Mesenchymal stem cell (in vitro differentiated cells and primary cell): ENCODE measurements around the gene GP1BB.

ENCODE experiments used
- DNase-seq: peaks from one replicate; pipeline ENCODE4 v3.0.0-alpha.2; 2013
- H2AFZ ChIP-seq: one replicate; pipeline ENCODE4 v1.6.1; 2013; ENCODE audit warnings: low read depth, mild to moderate bottlenecking, control low read depth, inconsistent platforms, low read length, moderate library complexity
- H2AK5ac ChIP-seq: 2 replicates; pipeline ENCODE4 v1.6.1; 2013; ENCODE audit warnings: low read length, moderate library complexity, mild to moderate bottlenecking, inconsistent platforms; ENCODE audit not compliant: severe bottlenecking
- H2BK120ac ChIP-seq: one replicate; pipeline ENCODE4 v1.6.1; 2013; ENCODE audit warnings: low read depth, mild to moderate bottlenecking, inconsistent platforms, low read length, moderate library complexity
- H2BK12ac ChIP-seq, 2 experiments: one replicate each; pipeline ENCODE4 v1.6.1; 2013; ENCODE audit warnings: inconsistent platforms in 2 of 2, low read length in 2 of 2, mild to moderate bottlenecking in 2 of 2, moderate library complexity in 2 of 2, control low read depth in 1 of 2
- H2BK15ac ChIP-seq: one replicate; pipeline ENCODE4 v1.6.1; 2013; ENCODE audit warnings: mild to moderate bottlenecking, low read depth, inconsistent platforms; ENCODE audit not compliant: poor library complexity, severe bottlenecking
- H2BK5ac ChIP-seq: 2 replicates; pipeline ENCODE4 v1.6.1; 2013; ENCODE audit warnings: low read depth, mild to moderate bottlenecking, low read length, control low read depth, inconsistent platforms; ENCODE audit not compliant: poor library complexity, severe bottlenecking
- H3K14ac ChIP-seq, 2 experiments: one replicate each; pipeline ENCODE4 v1.6.1; 2013; ENCODE audit warnings: inconsistent platforms in 2 of 2, low read length in 2 of 2, control low read depth in 1 of 2, mild to moderate bottlenecking in 1 of 2, moderate library complexity in 1 of 2
- H3K18ac ChIP-seq, 2 experiments: one replicate each; pipeline ENCODE4 v1.6.1; 2013; ENCODE audit warnings: inconsistent platforms in 2 of 2, low read length in 2 of 2, control low read depth in 1 of 2, low read depth in 1 of 2, mild to moderate bottlenecking in 1 of 2
- H3K23ac ChIP-seq, 2 experiments: one replicate each; pipeline ENCODE4 v1.6.1; 2013; ENCODE audit warnings: inconsistent platforms in 2 of 2, low read length in 2 of 2, mild to moderate bottlenecking in 2 of 2, moderate library complexity in 2 of 2, control low read depth in 1 of 2
- H3K27ac ChIP-seq: 2 replicates; pipeline ENCODE4 v1.5.1; 2013; ENCODE audit warnings: mild to moderate bottlenecking, moderate library complexity, low read length, control low read depth, inconsistent platforms; ENCODE audit not compliant: poor library complexity, severe bottlenecking
- H3K27me3 ChIP-seq, 2 experiments: 2 replicates each; pipeline versions ENCODE4 v1.6.1 to v1.7.0; 2013; ENCODE audit warnings: low read length in 2 of 2, mild to moderate bottlenecking in 2 of 2, moderate library complexity in 2 of 2, control low read depth in 1 of 2, inconsistent platforms in 1 of 2; ENCODE audit not compliant: control insufficient read depth in 1 of 2, insufficient read depth in 1 of 2
- H3K36me3 ChIP-seq, 2 experiments: 2 replicates each; pipeline versions ENCODE4 v1.6.1 to v1.7.0; 2013; ENCODE audit warnings: low read length in 2 of 2, control low read depth in 1 of 2, inconsistent platforms in 1 of 2, low read depth in 1 of 2, mild to moderate bottlenecking in 1 of 2; ENCODE audit not compliant: insufficient read depth in 2 of 2, control insufficient read depth in 1 of 2
- H3K4ac ChIP-seq, 2 experiments: one replicate each; pipeline ENCODE4 v1.6.1; 2013; ENCODE audit warnings: inconsistent platforms in 2 of 2, low read length in 2 of 2, mild to moderate bottlenecking in 2 of 2, moderate library complexity in 2 of 2, control low read depth in 1 of 2, low read depth in 1 of 2
- H3K4me1 ChIP-seq: 2 replicates; pipeline ENCODE4 v1.6.1; 2013; ENCODE audit warnings: low read depth, low read length, control low read depth; ENCODE audit not compliant: control insufficient read depth, insufficient read depth
- H3K4me2 ChIP-seq: 2 replicates; pipeline ENCODE4 v1.6.1; 2013; ENCODE audit warnings: low read length, mild to moderate bottlenecking, inconsistent platforms; ENCODE audit not compliant: poor library complexity, severe bottlenecking
- H3K4me3 ChIP-seq, 2 experiments: 2 replicates each; pipeline versions ENCODE4 v1.5.1 to v1.7.0; 2013; ENCODE audit warnings: low read length in 2 of 2, mild to moderate bottlenecking in 2 of 2, control low read depth in 1 of 2, low read depth in 1 of 2; ENCODE audit not compliant: insufficient read depth in 1 of 2
- H3K79me1 ChIP-seq: replicated peaks from 2 replicates; pipeline ENCODE4 v1.6.1; 2013; ENCODE audit warnings: mild to moderate bottlenecking, control low read depth, low read length, inconsistent platforms; ENCODE audit not compliant: poor library complexity, severe bottlenecking
- H3K9ac ChIP-seq: 2 replicates; pipeline ENCODE4 v1.7.0; 2013; ENCODE audit warnings: mild to moderate bottlenecking, low read length, moderate library complexity
- H3K9me3 ChIP-seq: 2 replicates; pipeline ENCODE4 v1.7.0; 2013; ENCODE audit warnings: mild to moderate bottlenecking, low read length; ENCODE audit not compliant: control insufficient read depth
- H4K8ac ChIP-seq: one replicate; pipeline ENCODE4 v1.6.1; 2013; ENCODE audit warnings: inconsistent platforms, mild to moderate bottlenecking, low read length, moderate library complexity
- H4K91ac ChIP-seq: one replicate; pipeline ENCODE4 v1.6.1; 2013; ENCODE audit warnings: mild to moderate bottlenecking, low read length, inconsistent platforms
- WGBS: methylation state at CpG from one replicate; pipeline ENCODE4 v1.1.7; 2013; ENCODE audit warnings: mixed read lengths; 5-methylcytosine and 5-hydroxymethylcytosine counted together

GP1BB gene

GRCh38 chr22:19760951-19761724 is 37.8 kb downstream of the GP1BB start:
- H3K18ac ChIP-seq: no peak overlapping the region
- H3K23ac ChIP-seq: no peak overlapping the region
- H3K27ac ChIP-seq: no peak overlapping the region
- peaks cover 0 to 5% of the 10 kb centered on the region in 2 experiments for H3K36me3 ChIP-seq
- peak overlapping the region; percentile 29 for H3K9ac ChIP-seq
- H3K4me3 ChIP-seq: peak overlapping the region in 1 of 2 experiments; percentile 53
- H3K4me1 ChIP-seq: peaks cover 35% of the 10 kb centered on the region
- WGBS: 2% methylated on average over 62 of the region's 117 CpGs
- H2AFZ ChIP-seq: no peak overlapping the region
- H3K14ac ChIP-seq: no peak overlapping the region
- H4K91ac ChIP-seq: no peak overlapping the region
- no peak overlapping the region for H2BK15ac ChIP-seq
- H3K4ac ChIP-seq: no peak overlapping the region
- H2BK120ac ChIP-seq: no peak overlapping the region
- H2AK5ac ChIP-seq: no peak overlapping the region
- no peaks in the 10 kb centered on the region for H3K9me3 ChIP-seq
- H3K27me3 ChIP-seq: peaks cover 74 to 84% of the 10 kb centered on the region in 2 experiments
- H3K4me2 ChIP-seq: peak overlapping the region; percentile 74
- H2BK12ac ChIP-seq: no peak overlapping the region
- no peak overlapping the region for H2BK5ac ChIP-seq
- no peak for DNase-seq
- H3K79me1 ChIP-seq: no peaks in the 10 kb centered on the region
- H4K8ac ChIP-seq: no peak overlapping the region

- H2AK5ac ChIP-seq: no peak overlapping the region
- H2BK12ac ChIP-seq: no peak overlapping the region
- H3K27ac ChIP-seq: no peak overlapping the region
- H3K4me2 ChIP-seq: no peak overlapping the region
- no peak overlapping the region for H3K14ac ChIP-seq
- no peak overlapping the region for H2BK120ac ChIP-seq
- no peak overlapping the region for H2AFZ ChIP-seq
- peak; percentile 62 for DNase-seq
- H3K27me3 ChIP-seq: peaks cover 70 to 81% of the 10 kb centered on the region in 2 experiments
- H3K9ac ChIP-seq: peak overlapping the region; percentile 2
- 20% methylated on average over 33 of the region's 33 CpGs for WGBS
- peak overlapping the region in 1 of 2 experiments; percentile 53 for H3K4me3 ChIP-seq
- no peaks in the 10 kb centered on the region for H3K9me3 ChIP-seq
- H3K23ac ChIP-seq: no peak overlapping the region
- H4K8ac ChIP-seq: peak overlapping the region; percentile 29
- no peak overlapping the region for H3K4ac ChIP-seq
- peaks cover 38% of the 10 kb centered on the region for H3K4me1 ChIP-seq
- H3K79me1 ChIP-seq: no peaks in the 10 kb centered on the region
- no peak overlapping the region for H2BK5ac ChIP-seq
- no peak overlapping the region for H3K18ac ChIP-seq
- H3K36me3 ChIP-seq: peaks cover 0 to 5% of the 10 kb centered on the region in 2 experiments
- H2BK15ac ChIP-seq: no peak overlapping the region
- H4K91ac ChIP-seq: no peak overlapping the region
Measured at GRCh38 chr22:19761725-19762567, 38.6 kb downstream of the GP1BB start.

- Histone ChIP-seq H3K23ac (no peak overlapping the region), H3K18ac (no peak overlapping the region), H2BK5ac (no peak overlapping the region), H2AK5ac (no peak overlapping the region), H3K4ac (no peak overlapping the region), H4K8ac (no peak overlapping the region), H3K27ac (no peak overlapping the region), H3K4me1 (peaks cover 34% of the 10 kb centered on the region), H2BK15ac (no peak overlapping the region), H3K27me3 (peaks cover 70 to 81% of the 10 kb centered on the region in 2 experiments), H3K4me3 (peak overlapping the region in 1 of 2 experiments; percentile 53), H3K36me3 (no peaks in the 10 kb centered on the region), H2AFZ (no peak overlapping the region), H3K79me1 (no peaks in the 10 kb centered on the region), H3K14ac (no peak overlapping the region), H2BK12ac (no peak overlapping the region), H4K91ac (no peak overlapping the region), H2BK120ac (no peak overlapping the region), H3K4me2 (no peak overlapping the region), H3K9ac (peak overlapping the region; percentile 2), H3K9me3 (no peaks in the 10 kb centered on the region)
- DNase-seq: peak; percentile 43
- 31% methylated on average over 34 of the region's 34 CpGs for WGBS
Measured at GRCh38 chr22:19762568-19763457, 39.5 kb downstream of the GP1BB start.
